GM13977 (cell line): Measurements from ENCODE around the gene DHRS1.

Source experiments
- DNase-seq: peaks from one replicate; pipeline ENCODE4 v3.0.0; 2012; ENCODE audit warnings: low spot score
- CTCF ChIP-seq: IDR thresholded peaks from 2 replicates; pipeline ENCODE4 v1.5.1; 2012; ENCODE audit warnings: mild to moderate bottlenecking, control low read depth; ENCODE audit not compliant: insufficient read depth; ENCODE audit errors: extremely low read depth, missing control alignments
- in situ Hi-C: fragments of 300-500 bp; cut with MboI; formaldehyde crosslinking; loops from one replicate; pipeline ENCODE4 v1.12.0; 2022; ENCODE audit warnings: low sequenced_read_pairs, low pct_unique_long_range_greater_than_20kb, mixed read lengths, inconsistent platforms; ENCODE audit not compliant: unreplicated experiment

The DHRS1 gene

GRCh38 chr14:24339284-24340151 lies 39.9 kb upstream of the DHRS1 start, which contains the start of gene RIPK3:
Gene RIPK3, minus strand, starts transcription at chr14:24339991. Its CDS starts 165 bp downstream, at chr14:24339826.
- in situ Hi-C loops, result loop anchor here (25.0 kb wide), 1 partner anchor 323 kb away; no protein-coding TSS in a partner anchor
- peak; percentile 80 for DNase-seq
- no peak for TF ChIP-seq CTCF

GRCh38 chr14:24338843-24339242 lies 39.3 kb upstream of the DHRS1 start:
- no peak for TF ChIP-seq CTCF
- in situ Hi-C loops, result loop anchor here (25.0 kb wide), 1 partner anchor 323 kb away; no protein-coding TSS in a partner anchor
- DNase-seq, result no peak

GRCh38 chr14:24337824-24338175 lies 38.2 kb upstream of the DHRS1 start:
- in situ Hi-C loops, result loop anchor here (25.0 kb wide), 1 partner anchor 325 kb away; no protein-coding TSS in a partner anchor

GRCh38 chr14:24337144-24337823 lies 37.7 kb upstream of the DHRS1 start:
- in situ Hi-C loops, result loop anchor here (25.0 kb wide), 1 partner anchor 325 kb away; no protein-coding TSS in a partner anchor
- no peak for TF ChIP-seq CTCF
- DNase-seq, result peak; percentile 5

More at GRCh38 chr14:24337824-24338175, 38.2 kb upstream of the DHRS1 start:
- TF ChIP-seq CTCF, result no peak
- DNase-seq, result no peak

- peak; percentile 8 for DNase-seq
- in situ Hi-C loops, result loop anchor here (25.0 kb wide), 1 partner anchor 327 kb away; no protein-coding TSS in a partner anchor
- TF ChIP-seq CTCF, result no peak
Measured at GRCh38 chr14:24335461-24336171, 36.0 kb upstream of the DHRS1 start.
